Neuronal stem cell (in vitro differentiated cells): ENCODE data around the gene STRADB.

ENCODE experiments used
- DNase-seq: peaks from one replicate; pipeline ENCODE4 v3.0.0-alpha.2; 2013; ENCODE audit warnings: low spot score
- H2AFZ ChIP-seq: one replicate; pipeline ENCODE4 v1.6.1; 2013; ENCODE audit warnings: mild to moderate bottlenecking, low read length, inconsistent platforms
- H2AK5ac ChIP-seq: 2 replicates; pipeline ENCODE4 v1.6.1; 2013; ENCODE audit warnings: low read depth, mild to moderate bottlenecking, inconsistent platforms, low read length, moderate library complexity, mixed read lengths
- H2BK120ac ChIP-seq: 2 replicates; pipeline ENCODE4 v1.6.1; 2013; ENCODE audit warnings: low read depth, mild to moderate bottlenecking, inconsistent platforms, low read length, moderate library complexity, mixed read lengths
- H2BK12ac ChIP-seq: one replicate; pipeline ENCODE4 v1.6.1; 2013; ENCODE audit warnings: low read length, inconsistent platforms
- H2BK15ac ChIP-seq: 2 replicates; pipeline ENCODE4 v1.6.1; 2013; ENCODE audit warnings: mild to moderate bottlenecking, low read length, inconsistent platforms, mixed read lengths
- H2BK5ac ChIP-seq: one replicate; pipeline ENCODE4 v1.6.1; 2013; ENCODE audit warnings: inconsistent platforms, mild to moderate bottlenecking, low read length, moderate library complexity
- H3K14ac ChIP-seq: one replicate; pipeline ENCODE4 v1.6.1; 2013; ENCODE audit warnings: low read length, inconsistent platforms
- H3K18ac ChIP-seq: 2 replicates; pipeline ENCODE4 v1.6.1; 2013; ENCODE audit warnings: low read length, inconsistent platforms
- H3K23ac ChIP-seq: 2 replicates; pipeline ENCODE4 v1.6.1; 2013; ENCODE audit warnings: low read depth, mild to moderate bottlenecking, mixed read lengths, low read length, inconsistent platforms; ENCODE audit not compliant: poor library complexity
- H3K27ac ChIP-seq: replicated peaks from 3 replicates; pipeline ENCODE4 v1.5.1; 2013; ENCODE audit warnings: low read length, inconsistent platforms
- H3K27me3 ChIP-seq, 3 experiments: 2 replicates each; pipeline ENCODE4 v1.6.1; 2013; ENCODE audit warnings: low read length in 3 of 3, mild to moderate bottlenecking in 2 of 3, inconsistent platforms in 1 of 3, low read depth in 1 of 3, mixed read lengths in 1 of 3, moderate library complexity in 1 of 3; ENCODE audit not compliant: control insufficient read depth in 3 of 3, insufficient read depth in 3 of 3
- H3K36me3 ChIP-seq, 2 donors: replicated peaks in 1 of 2; 2 replicates each; pipeline ENCODE4 v1.6.1; 2013; ENCODE audit warnings: low read length in 2 of 2; ENCODE audit not compliant: control insufficient read depth in 2 of 2, insufficient read depth in 2 of 2
- H3K4ac ChIP-seq: 2 replicates; pipeline ENCODE4 v1.6.1; 2013; ENCODE audit warnings: inconsistent platforms, mild to moderate bottlenecking, low read length, moderate library complexity
- H3K4me1 ChIP-seq, 2 donors: 1 replicate in 1 of 2; 2 replicates in 1 of 2; pipeline ENCODE4 v1.6.1; 2013; ENCODE audit warnings: low read length in 2 of 2, low read depth in 1 of 2; ENCODE audit not compliant: control insufficient read depth in 2 of 2, insufficient read depth in 1 of 2
- H3K4me2 ChIP-seq: one replicate; pipeline ENCODE4 v1.6.1; 2013; ENCODE audit warnings: mild to moderate bottlenecking, low read length, inconsistent platforms; ENCODE audit not compliant: insufficient read depth, poor library complexity, severe bottlenecking
- H3K4me3 ChIP-seq, 2 donors: 2 replicates each; pipeline ENCODE4 v1.5.1; 2013; ENCODE audit warnings: low read length in 2 of 2, mild to moderate bottlenecking in 2 of 2, inconsistent platforms in 1 of 2, moderate library complexity in 1 of 2
- H3K79me1 ChIP-seq: one replicate; pipeline ENCODE4 v1.6.1; 2013; ENCODE audit warnings: low read depth, mild to moderate bottlenecking, inconsistent platforms, low read length, moderate library complexity
- H3K9ac ChIP-seq: one replicate; pipeline ENCODE4 v1.6.1; 2013; ENCODE audit warnings: mild to moderate bottlenecking, low read depth, low read length, inconsistent platforms; ENCODE audit not compliant: poor library complexity
- H3K9me3 ChIP-seq, 2 donors: replicated peaks in 1 of 2; 2 replicates each; pipeline versions ENCODE3 to v1.6.1; 2013; ENCODE audit warnings: low read length in 2 of 2, mild to moderate bottlenecking in 2 of 2, inconsistent platforms in 1 of 2, low read depth in 1 of 2, mixed read lengths in 1 of 2, moderate library complexity in 1 of 2; ENCODE audit not compliant: control insufficient read depth in 2 of 2, insufficient read depth in 1 of 2
- H4K8ac ChIP-seq: one replicate; pipeline ENCODE4 v1.6.1; 2013; ENCODE audit warnings: low read depth, mild to moderate bottlenecking, inconsistent platforms, low read length, moderate library complexity
- H4K91ac ChIP-seq: one replicate; pipeline ENCODE4 v1.6.1; 2013; ENCODE audit warnings: low read length, low read depth, mild to moderate bottlenecking, inconsistent platforms; ENCODE audit not compliant: poor library complexity
- WGBS, 2 donors: extraction: QIAGEN DNeasy Blood & Tissue Kit; methylation state at CpG; one replicate each; pipeline ENCODE4 v1.1.7; 2013; ENCODE audit warnings: missing lambda C conversion rate in 2 of 2, mixed read lengths in 1 of 2; ENCODE audit not compliant: insufficient read length in 2 of 2, insufficient replicate concordance in 1 of 2; ENCODE audit errors: extremely low coverage in 2 of 2; 5-methylcytosine and 5-hydroxymethylcytosine counted together

STRADB gene

GRCh38 chr2:201484805-201485204 is 33.3 kb downstream of the STRADB start:
- no peak overlapping the region for H3K18ac ChIP-seq
- no peak overlapping the region for H3K27ac ChIP-seq
- no peak overlapping the region for H3K23ac ChIP-seq
- no peak for DNase-seq
- H3K4me2 ChIP-seq = no peak overlapping the region
- no peak overlapping the region for H2AK5ac ChIP-seq
- no peak overlapping the region for H3K4ac ChIP-seq
- no peak overlapping the region for H2BK5ac ChIP-seq
- no peak overlapping the region for H4K91ac ChIP-seq
- no peak overlapping the region for H2BK12ac ChIP-seq
- H3K9ac ChIP-seq = no peak overlapping the region
- H2BK120ac ChIP-seq = no peak overlapping the region
- no peak overlapping the region for H3K14ac ChIP-seq
- H3K9me3 ChIP-seq = no peaks in the 10 kb centered on the region
- H3K27me3 ChIP-seq = no peaks in the 10 kb centered on the region
- no peak overlapping the region for H4K8ac ChIP-seq
- peaks cover 0 to 25% of the 10 kb centered on the region in 2 donors for H3K36me3 ChIP-seq
- H3K4me3 ChIP-seq = no peak overlapping the region
- H3K79me1 ChIP-seq = no peaks in the 10 kb centered on the region
- H3K4me1 ChIP-seq = no peaks in the 10 kb centered on the region
- no peak overlapping the region for H2BK15ac ChIP-seq
- no peak overlapping the region for H2AFZ ChIP-seq
- no CpG with 5 or more reads among the region's 4 CpGs for WGBS, 2 donors

GRCh38 chr2:201490291-201490690 is 38.8 kb downstream of the STRADB start:
- H3K18ac ChIP-seq = no peak overlapping the region
- no peak for DNase-seq
- no peak overlapping the region for H4K8ac ChIP-seq
- H3K36me3 ChIP-seq = no peaks in the 10 kb centered on the region
- no peaks in the 10 kb centered on the region for H3K4me1 ChIP-seq
- no peak overlapping the region for H2BK120ac ChIP-seq
- WGBS, 2 donors = no CpG with 5 or more reads among the region's 4 CpGs
- no peak overlapping the region for H4K91ac ChIP-seq
- H3K79me1 ChIP-seq = no peaks in the 10 kb centered on the region
- H2AFZ ChIP-seq = no peak overlapping the region
- H3K9me3 ChIP-seq = no peaks in the 10 kb centered on the region
- no peak overlapping the region for H3K27ac ChIP-seq
- H3K23ac ChIP-seq = no peak overlapping the region
- no peak overlapping the region for H3K4me3 ChIP-seq
- no peak overlapping the region for H3K4me2 ChIP-seq
- H3K9ac ChIP-seq = no peak overlapping the region
- H2BK15ac ChIP-seq = no peak overlapping the region
- H3K27me3 ChIP-seq = no peaks in the 10 kb centered on the region
- H2BK12ac ChIP-seq = no peak overlapping the region
- H3K4ac ChIP-seq = no peak overlapping the region
- no peak overlapping the region for H2BK5ac ChIP-seq
- H2AK5ac ChIP-seq = no peak overlapping the region
- no peak overlapping the region for H3K14ac ChIP-seq

- no peak for DNase-seq
- WGBS, 2 donors = no CpG with 5 or more reads among the region's 1 CpG
- Histone ChIP-seq H3K4ac (no peak overlapping the region), H3K27ac (no peak overlapping the region), H3K9me3 (no peaks in the 10 kb centered on the region), H2BK15ac (no peak overlapping the region), H4K91ac (no peak overlapping the region), H3K79me1 (no peaks in the 10 kb centered on the region), H3K18ac (no peak overlapping the region), H3K4me2 (no peak overlapping the region), H2AK5ac (no peak overlapping the region), H3K36me3 (no peaks in the 10 kb centered on the region), H2AFZ (no peak overlapping the region), H3K4me3 (no peak overlapping the region), H3K14ac (no peak overlapping the region), H3K4me1 (no peaks in the 10 kb centered on the region), H3K9ac (no peak overlapping the region), H3K23ac (no peak overlapping the region), H2BK12ac (no peak overlapping the region), H2BK120ac (no peak overlapping the region), H2BK5ac (no peak overlapping the region), H3K27me3 (no peaks in the 10 kb centered on the region), H4K8ac (no peak overlapping the region)
Measured at GRCh38 chr2:201496785-201497184, 45.2 kb downstream of the STRADB start.

GRCh38 chr2:201500534-201500933 is 49.0 kb downstream of the STRADB start:
- Histone ChIP-seq H3K4ac (no peak overlapping the region), H3K9me3 (peaks cover 2 to 4% of the 10 kb centered on the region in 2 donors), H2AFZ (no peak overlapping the region), H3K9ac (no peak overlapping the region), H3K36me3 (no peaks in the 10 kb centered on the region), H3K79me1 (no peaks in the 10 kb centered on the region), H3K27me3 (no peaks in the 10 kb centered on the region), H3K23ac (no peak overlapping the region), H3K4me1 (no peaks in the 10 kb centered on the region), H2BK5ac (no peak overlapping the region), H2BK15ac (no peak overlapping the region), H4K91ac (no peak overlapping the region), H2BK12ac (no peak overlapping the region), H4K8ac (no peak overlapping the region), H3K14ac (no peak overlapping the region), H3K27ac (no peak overlapping the region), H3K18ac (no peak overlapping the region), H2BK120ac (no peak overlapping the region), H3K4me2 (no peak overlapping the region), H3K4me3 (no peak overlapping the region), H2AK5ac (no peak overlapping the region)
- no CpG with 5 or more reads among the region's 3 CpGs for WGBS, 2 donors
- no peak for DNase-seq
